A172 (cell line): Measurements from ENCODE around the gene SLC35G3. TPM values are rescaled to one million over a fixed set of nuclear protein-coding genes. Genes with fewer than 3 reads are reported as not detected.
"Not testable (repeated sequence)": the region's sequence is repeated elsewhere in the genome, so short reads cannot be mapped to it uniquely, and the experiment has no call there.

Source experiments
- DNase-seq: peaks from one replicate; pipeline ENCODE4 v3.0.0-alpha.2; 2015; ENCODE audit warnings: low spot score
- total RNA-seq: library from RNA; depleted of rRNA; stranded (reverse); fragments of >200 nt; shearing (Covaris generic); gene quantifications from 2 replicates; pipeline ENCODE4 v1.2.3, GENCODE V29; 2014; rRNA removed

SLC35G3 gene
- total RNA-seq: not detected in 2 replicates

GRCh38 chr17:35194001-35194400, at the start of gene SLC35G3:
TSS of gene SLC35G3 (minus strand) at chr17:35194393. CDS start at chr17:35194307, 86 bp downstream.
- not testable (repeated sequence) for DNase-seq

GRCh38 chr17:35243561-35244340, 49.6 kb upstream of the SLC35G3 start:
- DNase-seq: peak; percentile 85

- peak; percentile 84 for DNase-seq
These were observed 48.8 kb upstream of the SLC35G3 start, which contains the start of gene SLFN5 for GRCh38 chr17:35242805-35243560. TSS of gene SLFN5 (plus strand) at chr17:35243072. CDS start at chr17:35258691, 15,619 bp downstream.

- peak; percentile 61 for DNase-seq
These were observed 48.1 kb upstream of the SLC35G3 start for GRCh38 chr17:35242158-35242804.

GRCh38 chr17:35241520-35241919, 47.3 kb upstream of the SLC35G3 start:
- no peak for DNase-seq

- DNase-seq: no peak
These were observed 46.7 kb upstream of the SLC35G3 start for GRCh38 chr17:35240861-35241260.

- no peak for DNase-seq
These were observed 45.6 kb upstream of the SLC35G3 start for GRCh38 chr17:35239823-35240222.

- peak; percentile 38 for DNase-seq
These were observed 44.6 kb upstream of the SLC35G3 start for GRCh38 chr17:35238821-35239220.

- DNase-seq: no peak
These were observed 42.6 kb upstream of the SLC35G3 start for GRCh38 chr17:35236821-35237220.

- no peak for DNase-seq
These were observed 41.7 kb upstream of the SLC35G3 start for GRCh38 chr17:35235917-35236316.

- no peak for DNase-seq
These were observed 41.1 kb upstream of the SLC35G3 start for GRCh38 chr17:35235289-35235688.

GRCh38 chr17:35234315-35234714, 40.1 kb upstream of the SLC35G3 start:
- not testable (repeated sequence) for DNase-seq

- no peak for DNase-seq
These were observed 35.4 kb upstream of the SLC35G3 start for GRCh38 chr17:35229638-35230037.

GRCh38 chr17:35227546-35227945, 33.4 kb upstream of the SLC35G3 start:
- no peak for DNase-seq

GRCh38 chr17:35224436-35224835, 30.2 kb upstream of the SLC35G3 start:
- DNase-seq: no peak

- no peak for DNase-seq
These were observed 28.3 kb upstream of the SLC35G3 start for GRCh38 chr17:35222452-35222851.

GRCh38 chr17:35218915-35219314, 24.7 kb upstream of the SLC35G3 start:
- DNase-seq: no peak

GRCh38 chr17:35217107-35217506, 22.9 kb upstream of the SLC35G3 start:
- DNase-seq: no peak

GRCh38 chr17:35214631-35215273, 20.6 kb upstream of the SLC35G3 start:
- no peak for DNase-seq

- DNase-seq: no peak
These were observed 20.0 kb upstream of the SLC35G3 start for GRCh38 chr17:35214192-35214591.

GRCh38 chr17:35213412-35213940, 19.3 kb upstream of the SLC35G3 start:
- no peak for DNase-seq

- DNase-seq: peak; percentile 13
These were observed 18.5 kb upstream of the SLC35G3 start for GRCh38 chr17:35212668-35213067.
